Neutrophil (primary cell): ENCODE results near the gene WDR19.

ENCODE experiments used
- H3K27ac ChIP-seq: fragments of 200-600 bp; sonication (generic); 2 replicates; pipeline ENCODE4 v1.5.1; 2016; ENCODE audit warnings: mild to moderate bottlenecking, moderate library complexity
- H3K27me3 ChIP-seq: fragments of 200-600 bp; sonication (generic); 2 replicates; pipeline ENCODE4 v1.6.0; 2016; ENCODE audit warnings: mild to moderate bottlenecking
- H3K36me3 ChIP-seq: fragments of 200-600 bp; sonication (generic); 2 replicates; pipeline ENCODE4 v1.5.1; 2017
- H3K4me1 ChIP-seq, 2 experiments: fragments of 200-600 bp in 1 of 2; sonication (generic) in 1 of 2; 1 replicate in 1 of 2; 2 replicates in 1 of 2; pipeline versions ENCODE4 v1.5.1 to v1.6.1; 2013 to 2016; ENCODE audit warnings: low read depth in 1 of 2, low read length in 1 of 2, mild to moderate bottlenecking in 1 of 2, moderate library complexity in 1 of 2; ENCODE audit not compliant: control insufficient read depth in 1 of 2, insufficient read depth in 1 of 2
- H3K4me3 ChIP-seq, 2 experiments: fragments of 200-600 bp in 1 of 2; sonication (generic) in 1 of 2; 1 replicate in 1 of 2; 2 replicates in 1 of 2; pipeline ENCODE4 v1.5.1; 2013 to 2016; ENCODE audit warnings: low read depth in 1 of 2, low read length in 1 of 2, mild to moderate bottlenecking in 1 of 2, moderate library complexity in 1 of 2
- H3K9me3 ChIP-seq: fragments of 200-600 bp; sonication (generic); 2 replicates; pipeline ENCODE4 v1.5.1; 2016
- CTCF ChIP-seq: fragments of 200-600 bp; sonication (generic); IDR thresholded peaks from 2 replicates; pipeline ENCODE4 v1.5.1; 2016; ENCODE audit warnings: antibody characterized with exemption

Gene WDR19

GRCh38 chr4:39205476-39205875 lies 23.1 kb downstream of the WDR19 start:
- H3K9me3 ChIP-seq: no peaks in the 10 kb centered on the region
- TF ChIP-seq CTCF: no peak
- no peaks in the 10 kb centered on the region for H3K27me3 ChIP-seq
- no peak overlapping the region for H3K4me3 ChIP-seq
- no peaks in the 10 kb centered on the region for H3K4me1 ChIP-seq
- H3K36me3 ChIP-seq: no peaks in the 10 kb centered on the region
- no peak overlapping the region for H3K27ac ChIP-seq

GRCh38 chr4:39227906-39228305 lies 45.6 kb downstream of the WDR19 start:
- H3K27me3 ChIP-seq: no peaks in the 10 kb centered on the region
- H3K36me3 ChIP-seq: no peaks in the 10 kb centered on the region
- no peak for TF ChIP-seq CTCF
- no peaks in the 10 kb centered on the region for H3K9me3 ChIP-seq
- no peak overlapping the region for H3K27ac ChIP-seq
- H3K4me3 ChIP-seq: no peak overlapping the region
- no peaks in the 10 kb centered on the region for H3K4me1 ChIP-seq

GRCh38 chr4:39228377-39228776 lies 46.0 kb downstream of the WDR19 start:
- Histone ChIP-seq H3K4me1 (no peaks in the 10 kb centered on the region), H3K27me3 (no peaks in the 10 kb centered on the region), H3K27ac (no peak overlapping the region), H3K36me3 (no peaks in the 10 kb centered on the region), H3K9me3 (no peaks in the 10 kb centered on the region), H3K4me3 (no peak overlapping the region)
- TF ChIP-seq CTCF: no peak

GRCh38 chr4:39230462-39230861 lies 48.1 kb downstream of the WDR19 start:
- no peak overlapping the region for H3K27ac ChIP-seq
- no peak for TF ChIP-seq CTCF

GRCh38 chr4:39231660-39232059 lies 49.3 kb downstream of the WDR19 start:
- H3K36me3 ChIP-seq: no peaks in the 10 kb centered on the region
- no peak overlapping the region for H3K27ac ChIP-seq
- H3K9me3 ChIP-seq: no peaks in the 10 kb centered on the region
- no peaks in the 10 kb centered on the region for H3K27me3 ChIP-seq
- TF ChIP-seq CTCF: no peak
- no peaks in the 10 kb centered on the region for H3K4me1 ChIP-seq
- no peak overlapping the region for H3K4me3 ChIP-seq

More at GRCh38 chr4:39230462-39230861, 48.1 kb downstream of the WDR19 start:
- no peaks in the 10 kb centered on the region for H3K9me3 ChIP-seq
- H3K4me3 ChIP-seq: no peak overlapping the region
- no peaks in the 10 kb centered on the region for H3K4me1 ChIP-seq
- H3K27me3 ChIP-seq: no peaks in the 10 kb centered on the region
- no peaks in the 10 kb centered on the region for H3K36me3 ChIP-seq

GRCh38 chr4:39232100-39232499 lies 49.8 kb downstream of the WDR19 start:
- Histone ChIP-seq H3K27me3 (no peaks in the 10 kb centered on the region), H3K36me3 (no peaks in the 10 kb centered on the region), H3K9me3 (no peaks in the 10 kb centered on the region), H3K4me1 (no peaks in the 10 kb centered on the region), H3K4me3 (no peak overlapping the region), H3K27ac (no peak overlapping the region)
- TF ChIP-seq CTCF: no peak
